Caki2 (cell line): ENCODE data around the gene ADAMTS2. TPM values are rescaled to one million over a fixed set of nuclear protein-coding genes. Genes with fewer than 3 reads are reported as not detected.

Experiments used
- DNase-seq: peaks from one replicate; pipeline ENCODE4 v3.0.0-alpha.2; 2015; ENCODE audit warnings: low read depth
- in situ Hi-C: cut with HindIII; loops from 2 replicates; pipeline ENCODE4 v1.10.0; 2016; ENCODE audit warnings: low sequenced_read_pairs, low pct_unique_long_range_greater_than_20kb, mixed read lengths
- total RNA-seq: library from RNA; depleted of rRNA; stranded (reverse); fragments of >200 nt; shearing (Covaris generic); gene quantifications from 2 replicates; pipeline ENCODE4 v1.2.3, GENCODE V29; 2014; ENCODE audit warnings: low replicate concordance

ADAMTS2 gene
- total RNA-seq, 1 experiment from 2014 or later, result 5.0 TPM

GRCh38 chr5:179160584-179160983, 184.7 kb downstream of the ADAMTS2 start:
- in situ Hi-C loops, result no loop called here
- no peak for DNase-seq

GRCh38 chr5:179158556-179158955, 186.7 kb downstream of the ADAMTS2 start:
- no peak for DNase-seq
- in situ Hi-C loops, result no loop called here

GRCh38 chr5:179154991-179155955, 190.0 kb downstream of the ADAMTS2 start:
- DNase-seq, result no peak
- in situ Hi-C loops, result no loop called here

- DNase-seq, result no peak
- in situ Hi-C loops, result no loop called here
Observed at GRCh38 chr5:179154346-179154990, 190.8 kb downstream of the ADAMTS2 start.

GRCh38 chr5:179153921-179154345, 191.3 kb downstream of the ADAMTS2 start:
- in situ Hi-C loops, result no loop called here

GRCh38 chr5:179153341-179153901, 191.8 kb downstream of the ADAMTS2 start:
- in situ Hi-C loops, result no loop called here

More at GRCh38 chr5:179153921-179154345, 191.3 kb downstream of the ADAMTS2 start:
- DNase-seq, result no peak

GRCh38 chr5:179152941-179153340, 192.3 kb downstream of the ADAMTS2 start:
- in situ Hi-C loops, result no loop called here
- DNase-seq, result no peak

More at GRCh38 chr5:179153341-179153901, 191.8 kb downstream of the ADAMTS2 start:
- no peak for DNase-seq

GRCh38 chr5:179152144-179152895, 192.9 kb downstream of the ADAMTS2 start:
- DNase-seq, result no peak
- in situ Hi-C loops, result no loop called here

- DNase-seq, result no peak
- in situ Hi-C loops, result no loop called here
Observed at GRCh38 chr5:179151286-179152118, 193.8 kb downstream of the ADAMTS2 start.

- in situ Hi-C loops, result no loop called here
- DNase-seq, result no peak
Observed at GRCh38 chr5:179150011-179150410, 195.2 kb downstream of the ADAMTS2 start.

GRCh38 chr5:179149278-179149677, 196.0 kb downstream of the ADAMTS2 start:
- no peak for DNase-seq
- in situ Hi-C loops, result no loop called here

GRCh38 chr5:179148703-179149170, 196.5 kb downstream of the ADAMTS2 start:
- no peak for DNase-seq

GRCh38 chr5:179147991-179148702, 197.1 kb downstream of the ADAMTS2 start:
- DNase-seq, result no peak
- in situ Hi-C loops, result no loop called here

More at GRCh38 chr5:179148703-179149170, 196.5 kb downstream of the ADAMTS2 start:
- in situ Hi-C loops, result no loop called here

- in situ Hi-C loops, result no loop called here
- DNase-seq, result no peak
Observed at GRCh38 chr5:179146277-179146676, 199.0 kb downstream of the ADAMTS2 start.

- in situ Hi-C loops, result no loop called here
- DNase-seq, result no peak
Observed at GRCh38 chr5:179143446-179143845, 201.8 kb downstream of the ADAMTS2 start.

- in situ Hi-C loops, result no loop called here
- DNase-seq, result no peak
Observed at GRCh38 chr5:179142434-179143198, 202.6 kb downstream of the ADAMTS2 start.
